ENCODE measurements around the gene C17orf113. TPM values are rescaled to one million over a fixed set of nuclear protein-coding genes. Genes with fewer than 3 reads are reported as not detected.

Gene C17orf113
- total and polyA plus RNA-seq, 2 of the 13 experiments (the other 11 are each of a cell fraction or from before 2014, with no cell fraction given): 0.87 to 1.1 TPM

- WGBS (ENCODE audit: low lambda C conversion rate): 66% methylated on average over 1 of the region's 1 CpG
- ATAC-seq (no peak), DNase-seq (ENCODE audit: low spot score) (no peak), FAIRE-seq (no peak)
- CTCF ChIA-PET (ENCODE audit: low intra/inter-chr PET ratio, low total read pairs): no interaction called here
- Histone ChIP-seq H4K20me1 (ENCODE audit: insufficient read depth, low read length) (no peaks in the 10 kb centered on the region), H3K4me3 (replicated peaks in 1 of 3; ENCODE audit: insufficient read depth in 1 of 3, low read depth in 2 of 3, low read length in 3 of 3) (no peak overlapping the region), H3K27ac (ENCODE audit: extremely low read length, insufficient read depth, low read length) (no peak overlapping the region), H3K27me3 (ENCODE audit: control insufficient read depth in 1 of 2, insufficient read depth in 2 of 2, low read length in 2 of 2) (no peaks in the 10 kb centered on the region), H3K4me1 (ENCODE audit: insufficient read depth, low read length) (peaks cover 15% of the 10 kb centered on the region), H3K9me3 (ENCODE audit: low read length) (no peaks in the 10 kb centered on the region), H3K79me2 (ENCODE audit: insufficient read depth, low read length) (no peaks in the 10 kb centered on the region), H3K9ac (ENCODE audit: insufficient read depth, low read depth, low read length) (no peak overlapping the region), H3K4me2 (ENCODE audit: low read depth, low read length) (no peak overlapping the region), H2AFZ (ENCODE audit: low read length) (no peak overlapping the region), H3K36me3 (replicated peaks in 1 of 2; ENCODE audit: control insufficient read depth in 1 of 2, insufficient read depth in 2 of 2, low read length in 2 of 2) (no peaks in the 10 kb centered on the region)
- in situ Hi-C loops (cut with HindIII; ENCODE audit: extremely low pct_ligation_motif_present, low pct_unique_long_range_greater_than_20kb) (no loop called here), intact Hi-C loops (cut with micrococcal nuclease; ENCODE audit: unreplicated experiment) (no loop called here)
- POLR2A ChIA-PET: interaction anchor here (1.2 to 1.4 kb wide), 2 partner anchors 17 to 28 kb away, joined by 3 to 4 read pairs; partner anchors contain the start of gene DNAJC7
- TF ChIP-seq E2F5 (CRISPR knock-in tag; conservative IDR thresholded peaks at IDR 0.05) (no peak), FOSL1 (CRISPR knock-in tag; IDR thresholded peaks at IDR 0.05; ENCODE audit: borderline replicate concordance) (no peak), KDM5A (IDR thresholded peaks at IDR 0.05; ENCODE audit: borderline replicate concordance, low read length) (no peak), CSRNP2 (CRISPR knock-in tag; conservative IDR thresholded peaks at IDR 0.05; ENCODE audit: low read depth) (no peak), SALL1 (CRISPR knock-in tag; IDR thresholded peaks at IDR 0.05) (no peak), ZEB1 (IDR thresholded peaks at IDR 0.05; ENCODE audit: insufficient replicate concordance, low read depth) (no peak), ZBTB8A (CRISPR knock-in tag; IDR thresholded peaks at IDR 0.05; ENCODE audit: borderline replicate concordance, low read depth) (no peak), MLXIP (CRISPR knock-in tag; IDR thresholded peaks at IDR 0.05; ENCODE audit: borderline replicate concordance) (no peak), MTF1 (CRISPR knock-in tag; IDR thresholded peaks at IDR 0.05) (no peak), ZNF775 (CRISPR knock-in tag; IDR thresholded peaks at IDR 0.05; ENCODE audit: borderline replicate concordance) (no peak), SMC3 (IDR thresholded peaks at IDR 0.05; ENCODE audit: low read length) (no peak), FOSL2 (CRISPR knock-in tag; IDR thresholded peaks at IDR 0.05) (no peak), ZNF12 (CRISPR knock-in tag; IDR thresholded peaks at IDR 0.05) (no peak), ZNF317 (CRISPR knock-in tag; IDR thresholded peaks at IDR 0.05) (no peak), SYNCRIP (IDR thresholded peaks at IDR 0.05; ENCODE audit: insufficient read depth, low read depth, low read length) (no peak), DPF2 (CRISPR knock-in tag; IDR thresholded peaks at IDR 0.05; ENCODE audit: borderline replicate concordance, low read depth) (no peak), RCOR2 (CRISPR knock-in tag; IDR thresholded peaks at IDR 0.05) (no peak)
- BruUV-seq (replicated peaks): no TSS peak
Measured at GRCh38 chr17:42045719-42046118, 4.7 kb downstream of the C17orf113 start.

Data from HepG2 (cell line).